ENCODE measurements around the gene ZNF316. TPM values are rescaled to one million over a fixed set of nuclear protein-coding genes. Genes with fewer than 3 reads are reported as not detected.
A peak's percentile ranks its signal among the peaks of the same experiment; 100 is the strongest.

ZNF316 gene
- total and polyA plus RNA-seq, 12 donors = 10.6 to 98.1 (median 29.6) TPM

DNA sequence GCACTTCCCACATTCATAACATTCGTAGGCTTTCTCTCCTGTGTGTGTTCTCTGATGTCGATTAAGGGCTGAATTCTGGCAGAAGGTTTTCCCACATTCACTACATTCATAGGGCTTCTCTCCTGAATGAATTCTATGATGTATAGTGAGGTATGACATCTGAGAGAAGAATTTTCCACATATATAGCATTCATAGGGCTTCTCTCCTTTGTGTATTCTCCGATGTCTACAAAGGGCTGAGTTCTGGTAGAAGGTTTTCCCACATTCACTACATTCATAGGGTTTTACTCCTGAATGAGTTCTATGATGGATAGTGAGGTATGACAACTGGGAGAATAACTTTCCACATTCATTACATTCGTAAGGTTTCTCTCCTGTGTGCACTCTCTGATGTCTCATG lies 54.0 kb downstream of the ZNF316 start:
- no peak for DNase-seq
- peaks cover 0 to 70% of the 10 kb centered on the region in 2 donors for H3K36me3 ChIP-seq (replicated peaks in 1 of 2)
- intact Hi-C loops (cut with DNase I) = no loop called here
- 93 to 99% (median 96%) methylated on average over 4 of the region's 4 CpGs for WGBS, 4 donors
- H3K4me3 ChIP-seq = peak overlapping the region in 1 of 4 donors; percentile 13
- no peaks in the 10 kb centered on the region for H3K27me3 ChIP-seq
- TF ChIP-seq POLR2A (IDR thresholded peaks at IDR 0.05) = no peak
- TF ChIP-seq, protein P1, sequence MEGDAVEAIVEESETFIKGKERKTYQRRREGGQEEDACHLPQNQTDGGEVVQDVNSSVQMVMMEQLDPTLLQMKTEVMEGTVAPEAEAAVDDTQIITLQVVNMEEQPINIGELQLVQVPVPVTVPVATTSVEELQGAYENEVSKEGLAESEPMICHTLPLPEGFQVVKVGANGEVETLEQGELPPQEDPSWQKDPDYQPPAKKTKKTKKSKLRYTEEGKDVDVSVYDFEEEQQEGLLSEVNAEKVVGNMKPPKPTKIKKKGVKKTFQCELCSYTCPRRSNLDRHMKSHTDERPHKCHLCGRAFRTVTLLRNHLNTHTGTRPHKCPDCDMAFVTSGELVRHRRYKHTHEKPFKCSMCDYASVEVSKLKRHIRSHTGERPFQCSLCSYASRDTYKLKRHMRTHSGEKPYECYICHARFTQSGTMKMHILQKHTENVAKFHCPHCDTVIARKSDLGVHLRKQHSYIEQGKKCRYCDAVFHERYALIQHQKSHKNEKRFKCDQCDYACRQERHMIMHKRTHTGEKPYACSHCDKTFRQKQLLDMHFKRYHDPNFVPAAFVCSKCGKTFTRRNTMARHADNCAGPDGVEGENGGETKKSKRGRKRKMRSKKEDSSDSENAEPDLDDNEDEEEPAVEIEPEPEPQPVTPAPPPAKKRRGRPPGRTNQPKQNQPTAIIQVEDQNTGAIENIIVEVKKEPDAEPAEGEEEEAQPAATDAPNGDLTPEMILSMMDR (IDR thresholded peaks at IDR 0.05) = no peak
- H3K27ac ChIP-seq = no peak overlapping the region
- H3K9me3 ChIP-seq (replicated peaks in 1 of 3) = peaks cover 26 to 99% (median 35%) of the 10 kb centered on the region in 3 donors
- no peaks in the 10 kb centered on the region for H3K4me1 ChIP-seq (replicated peaks in 1 of 2)

DNA sequence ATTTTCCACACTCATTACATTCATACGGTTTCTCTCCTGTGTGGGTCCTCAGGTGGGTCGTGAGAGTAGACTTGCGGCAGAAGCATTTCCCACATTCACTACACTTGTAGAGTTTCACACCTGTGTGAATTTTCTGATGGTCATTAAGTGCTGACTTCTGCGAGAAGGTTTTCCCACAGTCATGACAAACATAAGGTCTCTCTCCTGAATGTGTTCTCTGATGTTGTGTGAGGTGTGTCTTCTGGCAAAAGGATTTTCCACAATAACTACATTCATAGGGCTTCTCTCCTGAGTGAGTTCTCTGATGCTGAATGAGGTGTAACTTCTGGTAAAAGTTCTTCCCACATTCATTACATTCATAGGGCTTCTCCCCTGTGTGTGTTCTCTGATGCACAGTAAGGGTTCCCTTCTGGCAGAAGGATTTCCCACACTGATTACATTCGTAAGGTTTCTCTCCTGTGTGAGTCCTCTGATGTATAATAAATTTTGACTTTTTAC lies 54.5 kb downstream of the ZNF316 start:
- H3K4me1 ChIP-seq (replicated peaks in 1 of 2) = no peaks in the 10 kb centered on the region
- no peak for TF ChIP-seq POLR2A (IDR thresholded peaks at IDR 0.05)
- TF ChIP-seq, protein P1 (IDR thresholded peaks at IDR 0.05) = no peak
- DNase-seq = no peak
- intact Hi-C loops (cut with DNase I) = no loop called here
- H3K27me3 ChIP-seq = no peaks in the 10 kb centered on the region
- H3K36me3 ChIP-seq (replicated peaks in 1 of 2) = peaks cover 0 to 76% of the 10 kb centered on the region in 2 donors
- H3K27ac ChIP-seq = no peak overlapping the region
- 97 to 100% (median 99%) methylated on average over 4 to 5 of the region's 5 CpGs for WGBS, 4 donors
- peak overlapping the region in 1 of 4 donors; percentile 13 for H3K4me3 ChIP-seq
- peaks cover 26 to 99% (median 35%) of the 10 kb centered on the region in 3 donors for H3K9me3 ChIP-seq (replicated peaks in 1 of 3)

DNA sequence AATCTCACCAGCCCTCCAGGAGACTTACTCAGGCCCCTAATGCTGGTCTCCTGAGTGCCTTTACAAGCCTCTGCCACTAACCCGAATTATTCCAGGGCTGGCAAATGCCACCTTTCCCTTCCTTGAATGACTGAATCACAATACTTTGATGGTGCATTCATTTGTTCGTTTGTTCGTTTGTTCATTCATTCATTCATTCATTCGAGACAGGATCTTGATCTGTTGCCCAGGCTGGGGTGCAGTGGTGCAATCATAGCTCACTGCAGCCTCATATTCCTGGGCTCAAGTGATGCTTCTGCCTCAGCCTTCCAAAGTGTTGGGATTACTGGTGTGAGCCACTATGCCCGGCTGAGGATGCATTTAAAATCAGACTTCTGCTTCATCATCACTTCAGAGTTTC lies 63.7 kb downstream of the ZNF316 start:
- DNase-seq = no peak
- no peak overlapping the region for H3K4me3 ChIP-seq
- 93 to 97% (median 96%) methylated on average over 5 of the region's 5 CpGs for WGBS, 4 donors
- peaks cover 0 to 22% (median 3%) of the 10 kb centered on the region in 3 donors for H3K9me3 ChIP-seq (replicated peaks in 1 of 3)
- H3K36me3 ChIP-seq (replicated peaks in 1 of 2) = peaks cover 0 to 63% of the 10 kb centered on the region in 2 donors
- intact Hi-C loops (cut with DNase I) = no loop called here
- TF ChIP-seq, protein P1 (IDR thresholded peaks at IDR 0.05) = no peak
- no peak for TF ChIP-seq POLR2A (IDR thresholded peaks at IDR 0.05)
- H3K4me1 ChIP-seq (replicated peaks in 1 of 2) = peaks cover 2 to 13% of the 10 kb centered on the region in 2 donors
- H3K27me3 ChIP-seq = no peaks in the 10 kb centered on the region
- H3K27ac ChIP-seq = no peak overlapping the region

DNA sequence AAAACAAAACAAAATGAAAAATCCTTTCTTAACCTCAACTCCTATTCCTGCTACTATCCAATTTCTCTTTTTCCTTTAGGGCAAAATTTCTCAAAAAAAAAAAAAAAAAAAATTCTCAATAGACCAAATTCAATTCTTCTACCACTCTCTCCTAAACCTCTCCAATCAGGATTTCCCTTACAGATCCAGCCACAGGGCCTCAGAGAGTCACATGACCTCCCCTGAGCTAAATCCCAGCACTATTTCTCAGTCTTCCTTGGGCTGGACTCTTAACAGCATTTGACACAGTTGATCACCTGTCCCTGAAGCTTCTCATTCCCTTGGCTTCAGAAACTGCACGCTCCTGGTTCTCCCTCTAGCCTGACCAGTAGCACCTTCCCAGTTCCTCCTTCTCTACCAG lies 64.7 kb downstream of the ZNF316 start:
- peaks cover 0 to 52% of the 10 kb centered on the region in 2 donors for H3K36me3 ChIP-seq (replicated peaks in 1 of 2)
- DNase-seq = no peak
- H3K4me1 ChIP-seq (replicated peaks in 1 of 2) = peaks cover 2 to 13% of the 10 kb centered on the region in 2 donors
- intact Hi-C loops (cut with DNase I) = no loop called here
- no peaks in the 10 kb centered on the region for H3K27me3 ChIP-seq
- H3K9me3 ChIP-seq (replicated peaks in 1 of 3) = peaks cover 0 to 12% (median 3%) of the 10 kb centered on the region in 3 donors
- TF ChIP-seq, protein P1 (IDR thresholded peaks at IDR 0.05) = no peak
- TF ChIP-seq POLR2A (IDR thresholded peaks at IDR 0.05) = no peak
- H3K27ac ChIP-seq = no peak overlapping the region
- H3K4me3 ChIP-seq = no peak overlapping the region
- 93 to 100% (median 96%) methylated on average over 1 of the region's 1 CpG for WGBS, 4 donors

Other genes with a start within 250 kb of the ZNF316 start
- gene DAGLB, start 189.4 kb upstream of the ZNF316 start, total RNA-seq = 10 to 100 TPM; 23.2 to 56.7 (median 45.0) TPM
- 10 to 100 TPM; 19.8 to 32.4 (median 28.3) TPM for gene DAGLB, start 189.4 kb upstream of the ZNF316 start, polyA plus RNA-seq
- gene KDELR2, start 153.2 kb upstream of the ZNF316 start, total RNA-seq = 100 to 1,000 TPM in 3 of 9 donors, 10 to 100 TPM in 6; 48.2 to 210 (median 92.2) TPM
- gene KDELR2, start 153.2 kb upstream of the ZNF316 start, polyA plus RNA-seq = 100 to 1,000 TPM in 1 of 3 donors, 10 to 100 TPM in 2; 48.1 to 168 (median 55.0) TPM
- 1 to 10 TPM in 5 of 9 donors, under 1 TPM in 3, not detected in 1; 0.11 to 1.8 (median 1.4) TPM for gene GRID2IP, start 85.9 kb upstream of the ZNF316 start, total RNA-seq
- under 1 TPM; 0.11 to 0.24 (median 0.24) TPM for gene GRID2IP, start 85.9 kb upstream of the ZNF316 start, polyA plus RNA-seq
- 100 to 1,000 TPM in 2 of 9 donors, 10 to 100 TPM in 7; 49.9 to 115 (median 75.3) TPM for gene ZDHHC4, start 59.9 kb upstream of the ZNF316 start, total RNA-seq
- gene ZDHHC4, start 59.9 kb upstream of the ZNF316 start, polyA plus RNA-seq = 10 to 100 TPM; 38.5 to 53.5 (median 46.3) TPM
- gene INTS15, start 47.3 kb upstream of the ZNF316 start, total RNA-seq = 10 to 100 TPM; 14.5 to 36.2 (median 27.0) TPM
- 10 to 100 TPM; 18.1 to 25.3 (median 22.2) TPM for gene INTS15, start 47.3 kb upstream of the ZNF316 start, polyA plus RNA-seq
- gene ZNF853, start 21.7 kb upstream of the ZNF316 start, total RNA-seq = 10 to 100 TPM in 2 of 9 donors, 1 to 10 TPM in 7; 4.1 to 15.3 (median 5.8) TPM
- 1 to 10 TPM; 1.2 to 2.0 (median 1.5) TPM for gene ZNF853, start 21.7 kb upstream of the ZNF316 start, polyA plus RNA-seq
- 10 to 100 TPM in 8 of 9 donors, 1 to 10 TPM in 1; 7.1 to 26.5 (median 22.7) TPM for gene ZNF12, start 69.6 kb downstream of the ZNF316 start, total RNA-seq
- 10 to 100 TPM in 2 of 3 donors, 1 to 10 TPM in 1; 6.4 to 19.8 (median 10.5) TPM for gene ZNF12, start 69.6 kb downstream of the ZNF316 start, polyA plus RNA-seq
- 1 to 10 TPM in 1 of 9 donors, under 1 TPM in 3, not detected in 5; 0.19 to 1.2 (median 0.34) TPM for gene RSPH10B2, start 116.8 kb downstream of the ZNF316 start, total RNA-seq
- under 1 TPM; 0.24 to 0.64 (median 0.44) TPM for gene RSPH10B2, start 116.8 kb downstream of the ZNF316 start, polyA plus RNA-seq
- 100 to 1,000 TPM in 2 of 9 donors, 10 to 100 TPM in 7; 16.4 to 153 (median 62.3) TPM for gene CCZ1B, start 189.0 kb downstream of the ZNF316 start, total RNA-seq
- gene CCZ1B, start 189.0 kb downstream of the ZNF316 start, polyA plus RNA-seq = 100 to 1,000 TPM in 1 of 3 donors, 10 to 100 TPM in 2; 65.8 to 139 (median 72.4) TPM